ENCODE measurements around the gene MBP. TPM values are rescaled to one million over a fixed set of nuclear protein-coding genes. Genes with fewer than 3 reads are reported as not detected.

MBP gene
- total RNA-seq, 4 donors from 2014 or later, result 44.0 to 68.0 (median 60.2) TPM

- Histone ChIP-seq H3K4me1 (peaks cover 7 to 11% of the 10 kb centered on the region in 2 donors), H3K4me3 (replicated peaks in 1 of 3) (no peak overlapping the region), H3K27me3 (no peaks in the 10 kb centered on the region), H3K36me3 (no peaks in the 10 kb centered on the region), H3K9me3 (no peaks in the 10 kb centered on the region), H3K27ac (no peak overlapping the region)
- intact Hi-C loops (cut with DNase I), result loop anchor here (5.0 kb wide), 2 partner anchors 49 to 194 kb away; no protein-coding TSS in a partner anchor
- DNase-seq, result no peak
- no peak for TF ChIP-seq POLR2A (IDR thresholded peaks at IDR 0.05)
- no peak for TF ChIP-seq CTCF (IDR thresholded peaks at IDR 0.05)
- 91 to 94% methylated on average over 23 of the region's 23 CpGs for WGBS, 2 donors
These were observed 123.8 kb downstream of the MBP start for GRCh38 chr18:77008576-77009315.

- H3K36me3 ChIP-seq, result no peaks in the 10 kb centered on the region
- no peaks in the 10 kb centered on the region for H3K27me3 ChIP-seq
- intact Hi-C loops (cut with DNase I), result loop anchor here (5.0 kb wide), 2 partner anchors 49 to 194 kb away; no protein-coding TSS in a partner anchor
- H3K27ac ChIP-seq, result no peak overlapping the region
- H3K4me3 ChIP-seq (replicated peaks in 1 of 3), result no peak overlapping the region
- TF ChIP-seq CTCF (IDR thresholded peaks at IDR 0.05), result no peak
- no peak for TF ChIP-seq POLR2A (IDR thresholded peaks at IDR 0.05)
- H3K4me1 ChIP-seq, result peaks cover 1 to 3% of the 10 kb centered on the region in 2 donors
- WGBS, 2 donors, result 91 to 95% methylated on average over 7 to 13 of the region's 13 CpGs
- DNase-seq, result no peak
- H3K9me3 ChIP-seq, result no peaks in the 10 kb centered on the region
These were observed 124.6 kb downstream of the MBP start for GRCh38 chr18:77008006-77008405.

- 77 to 81% methylated on average over 12 of the region's 12 CpGs for WGBS, 2 donors
- no peaks in the 10 kb centered on the region for H3K27me3 ChIP-seq
- no peak overlapping the region for H3K4me3 ChIP-seq (replicated peaks in 1 of 3)
- intact Hi-C loops (cut with DNase I), result loop anchor here (5.0 kb wide), 2 partner anchors 50 to 195 kb away; no protein-coding TSS in a partner anchor
- TF ChIP-seq POLR2A (IDR thresholded peaks at IDR 0.05) (no peak), CTCF (IDR thresholded peaks at IDR 0.05) (no peak)
- H3K4me1 ChIP-seq, result no peaks in the 10 kb centered on the region
- no peak overlapping the region for H3K27ac ChIP-seq
- H3K9me3 ChIP-seq, result no peaks in the 10 kb centered on the region
- no peak for DNase-seq
- H3K36me3 ChIP-seq, result no peaks in the 10 kb centered on the region
These were observed 125.3 kb downstream of the MBP start for GRCh38 chr18:77007251-77007650.

- 76 to 79% methylated on average over 26 to 29 of the region's 29 CpGs for WGBS, 2 donors
- no peaks in the 10 kb centered on the region for H3K4me1 ChIP-seq
- H3K36me3 ChIP-seq, result no peaks in the 10 kb centered on the region
- H3K27ac ChIP-seq, result no peak overlapping the region
- DNase-seq, result no peak
- H3K4me3 ChIP-seq (replicated peaks in 1 of 3), result no peak overlapping the region
- intact Hi-C loops (cut with DNase I), result loop anchor here (5.0 kb wide), 2 partner anchors 51 to 196 kb away; no protein-coding TSS in a partner anchor
- TF ChIP-seq POLR2A (IDR thresholded peaks at IDR 0.05), result no peak
- TF ChIP-seq CTCF (IDR thresholded peaks at IDR 0.05), result no peak
- no peaks in the 10 kb centered on the region for H3K9me3 ChIP-seq
- H3K27me3 ChIP-seq, result no peaks in the 10 kb centered on the region
These were observed 126.0 kb downstream of the MBP start for GRCh38 chr18:77006305-77007175.

All from thyroid gland (tissue), 4 donors.